GM12875 (cell line): ENCODE data around the gene MDM2.
"Not testable (repeated sequence)": the region's sequence is repeated elsewhere in the genome, so short reads cannot be mapped to it uniquely, and the experiment has no call there.

Experiments used
- H3K4me3 ChIP-seq: one replicate; pipeline ENCODE4 v1.5.1; 2011; ENCODE audit warnings: low read depth, low read length, control low read depth
- CTCF ChIP-seq: IDR thresholded peaks from 2 replicates; pipeline ENCODE4 v1.5.1; 2011; ENCODE audit warnings: low read depth, mild to moderate bottlenecking, control low read depth, inconsistent platforms, low read length, moderate library complexity, borderline replicate concordance; ENCODE audit not compliant: insufficient read depth

Gene MDM2

GRCh38 chr12:68798882-68799234 is 9.1 kb upstream of the MDM2 start:
- no peak overlapping the region for H3K4me3 ChIP-seq
- no peak for TF ChIP-seq CTCF

- no peak for TF ChIP-seq CTCF
- H3K4me3 ChIP-seq = no peak overlapping the region
Observed at GRCh38 chr12:68800294-68800693, 7.7 kb upstream of the MDM2 start.

GRCh38 chr12:68801124-68801523 is 6.9 kb upstream of the MDM2 start:
- not testable (repeated sequence) for H3K4me3 ChIP-seq

- H3K4me3 ChIP-seq = not testable (repeated sequence)
Observed at GRCh38 chr12:68802372-68802745, 5.6 kb upstream of the MDM2 start.

GRCh38 chr12:68802911-68803651 is 4.9 kb upstream of the MDM2 start:
- not testable (repeated sequence) for H3K4me3 ChIP-seq

- H3K4me3 ChIP-seq = no peak overlapping the region
- no peak for TF ChIP-seq CTCF
Observed at GRCh38 chr12:68803948-68804656, 3.9 kb upstream of the MDM2 start.

- TF ChIP-seq CTCF = no peak
- H3K4me3 ChIP-seq = no peak overlapping the region
Observed at GRCh38 chr12:68804657-68805591, 3.1 kb upstream of the MDM2 start.

- no peak for TF ChIP-seq CTCF
- H3K4me3 ChIP-seq = no peak overlapping the region
Observed at GRCh38 chr12:68805592-68806120, 2.3 kb upstream of the MDM2 start.
